ENCODE results near the gene ABLIM2. TPM values are rescaled to one million over a fixed set of nuclear protein-coding genes. Genes with fewer than 3 reads are reported as not detected.

The ABLIM2 gene
- total and polyA plus RNA-seq, 2 experiments from 2014 or later, result 1.5 to 4.3 TPM

DNA sequence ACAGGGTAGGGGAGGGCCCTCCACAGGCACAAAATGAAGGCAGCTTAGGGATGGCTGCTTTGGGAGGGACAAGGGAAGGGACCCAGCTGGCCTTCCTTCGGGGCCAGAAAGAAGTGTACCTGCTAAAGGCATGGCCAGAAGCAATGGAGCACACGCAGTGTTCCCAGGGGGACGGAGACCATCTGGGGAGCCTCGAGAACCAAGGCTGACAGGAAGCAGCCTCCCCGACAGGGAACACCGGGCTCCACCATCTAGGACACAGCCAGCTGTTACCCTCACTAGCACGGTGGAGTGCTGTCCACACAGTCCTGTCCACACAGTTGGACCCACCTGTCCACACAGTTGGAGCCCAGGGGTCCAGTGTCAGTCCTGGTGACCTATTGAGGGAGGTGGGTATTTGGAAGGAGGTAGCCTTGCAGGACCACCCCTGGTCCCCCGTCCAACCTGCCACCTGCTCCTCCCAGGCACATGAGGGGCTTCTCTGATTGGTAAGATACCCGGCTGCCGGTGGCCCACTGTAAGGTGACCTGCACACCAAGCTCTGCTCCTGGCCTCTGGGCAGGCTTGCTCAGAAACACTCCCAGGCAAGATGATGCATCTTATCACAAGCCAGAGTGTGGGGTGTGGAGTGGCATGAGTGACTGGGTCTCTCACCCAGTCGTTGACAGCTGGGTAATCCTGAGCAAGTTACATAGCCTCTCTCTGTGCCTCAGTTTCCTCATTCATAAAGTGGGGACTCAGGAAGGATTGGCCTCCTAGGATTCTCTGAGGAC is 198.4 kb downstream of the ABLIM2 start (continued):
- no peak for TF ChIP-seq ZNF462 (CRISPR knock-in tag; IDR thresholded peaks at IDR 0.05)
- no peak for TF ChIP-seq POLR2AphosphoS5 (IDR thresholded peaks at IDR 0.05; ENCODE audit: low read depth)
- TF ChIP-seq, protein P1, sequence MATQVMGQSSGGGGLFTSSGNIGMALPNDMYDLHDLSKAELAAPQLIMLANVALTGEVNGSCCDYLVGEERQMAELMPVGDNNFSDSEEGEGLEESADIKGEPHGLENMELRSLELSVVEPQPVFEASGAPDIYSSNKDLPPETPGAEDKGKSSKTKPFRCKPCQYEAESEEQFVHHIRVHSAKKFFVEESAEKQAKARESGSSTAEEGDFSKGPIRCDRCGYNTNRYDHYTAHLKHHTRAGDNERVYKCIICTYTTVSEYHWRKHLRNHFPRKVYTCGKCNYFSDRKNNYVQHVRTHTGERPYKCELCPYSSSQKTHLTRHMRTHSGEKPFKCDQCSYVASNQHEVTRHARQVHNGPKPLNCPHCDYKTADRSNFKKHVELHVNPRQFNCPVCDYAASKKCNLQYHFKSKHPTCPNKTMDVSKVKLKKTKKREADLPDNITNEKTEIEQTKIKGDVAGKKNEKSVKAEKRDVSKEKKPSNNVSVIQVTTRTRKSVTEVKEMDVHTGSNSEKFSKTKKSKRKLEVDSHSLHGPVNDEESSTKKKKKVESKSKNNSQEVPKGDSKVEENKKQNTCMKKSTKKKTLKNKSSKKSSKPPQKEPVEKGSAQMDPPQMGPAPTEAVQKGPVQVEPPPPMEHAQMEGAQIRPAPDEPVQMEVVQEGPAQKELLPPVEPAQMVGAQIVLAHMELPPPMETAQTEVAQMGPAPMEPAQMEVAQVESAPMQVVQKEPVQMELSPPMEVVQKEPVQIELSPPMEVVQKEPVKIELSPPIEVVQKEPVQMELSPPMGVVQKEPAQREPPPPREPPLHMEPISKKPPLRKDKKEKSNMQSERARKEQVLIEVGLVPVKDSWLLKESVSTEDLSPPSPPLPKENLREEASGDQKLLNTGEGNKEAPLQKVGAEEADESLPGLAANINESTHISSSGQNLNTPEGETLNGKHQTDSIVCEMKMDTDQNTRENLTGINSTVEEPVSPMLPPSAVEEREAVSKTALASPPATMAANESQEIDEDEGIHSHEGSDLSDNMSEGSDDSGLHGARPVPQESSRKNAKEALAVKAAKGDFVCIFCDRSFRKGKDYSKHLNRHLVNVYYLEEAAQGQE (IDR thresholded peaks at IDR 0.05; ENCODE audit: unreplicated experiment), result no peak
- no peak for TF ChIP-seq ZNF331 (CRISPR knock-in tag; IDR thresholded peaks at IDR 0.05; ENCODE audit: low read depth)
- TF ChIP-seq JUNB (IDR thresholded peaks at IDR 0.05; ENCODE audit: unreplicated experiment), result no peak
- TF ChIP-seq EZH2 (IDR thresholded peaks at IDR 0.05; ENCODE audit: low read depth, unreplicated experiment), result no peak
- no peak for TF ChIP-seq CREB1 (CRISPR knock-in tag; IDR thresholded peaks at IDR 0.05; ENCODE audit: low read depth)
